ENCODE data around the gene PRR23A.

DNA sequence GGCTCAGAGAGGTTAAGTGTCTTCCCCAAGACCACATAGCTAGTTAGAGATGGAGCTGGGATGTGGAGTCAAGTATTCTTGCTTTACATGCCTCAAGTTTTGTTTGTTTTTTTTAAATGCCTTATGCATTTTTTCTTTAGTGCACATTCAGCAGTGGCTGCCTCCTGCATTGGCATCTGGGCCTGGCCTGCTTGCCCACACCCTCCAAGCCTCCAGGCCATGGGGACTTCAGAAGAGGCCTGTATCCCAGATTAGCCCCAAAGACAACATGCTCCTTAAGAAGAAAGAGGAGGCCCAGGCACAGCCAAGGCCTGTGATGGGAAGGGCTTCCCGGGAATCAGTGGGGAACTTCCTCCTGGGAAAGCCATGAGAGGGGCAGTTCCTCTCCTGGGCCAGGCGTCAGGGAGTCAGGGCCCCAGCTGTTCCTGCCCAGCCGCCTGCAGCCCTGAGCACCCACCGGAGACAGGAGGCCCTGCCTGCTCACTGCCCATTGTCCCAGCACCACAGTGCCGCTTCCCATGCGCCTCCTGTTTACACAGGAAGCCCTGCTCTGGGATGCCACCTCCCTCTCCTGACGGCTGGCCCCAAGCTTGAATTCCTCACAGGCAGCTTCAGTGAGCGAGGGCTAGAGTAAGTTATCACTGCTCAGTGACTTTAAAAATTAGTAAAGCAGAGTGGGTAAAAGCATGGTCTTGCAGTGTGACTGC, 43.1 kb downstream of the PRR23A start:
- TF ChIP-seq POLR2A (IDR thresholded peaks at IDR 0.05): no peak
- TF ChIP-seq, protein P1, sequence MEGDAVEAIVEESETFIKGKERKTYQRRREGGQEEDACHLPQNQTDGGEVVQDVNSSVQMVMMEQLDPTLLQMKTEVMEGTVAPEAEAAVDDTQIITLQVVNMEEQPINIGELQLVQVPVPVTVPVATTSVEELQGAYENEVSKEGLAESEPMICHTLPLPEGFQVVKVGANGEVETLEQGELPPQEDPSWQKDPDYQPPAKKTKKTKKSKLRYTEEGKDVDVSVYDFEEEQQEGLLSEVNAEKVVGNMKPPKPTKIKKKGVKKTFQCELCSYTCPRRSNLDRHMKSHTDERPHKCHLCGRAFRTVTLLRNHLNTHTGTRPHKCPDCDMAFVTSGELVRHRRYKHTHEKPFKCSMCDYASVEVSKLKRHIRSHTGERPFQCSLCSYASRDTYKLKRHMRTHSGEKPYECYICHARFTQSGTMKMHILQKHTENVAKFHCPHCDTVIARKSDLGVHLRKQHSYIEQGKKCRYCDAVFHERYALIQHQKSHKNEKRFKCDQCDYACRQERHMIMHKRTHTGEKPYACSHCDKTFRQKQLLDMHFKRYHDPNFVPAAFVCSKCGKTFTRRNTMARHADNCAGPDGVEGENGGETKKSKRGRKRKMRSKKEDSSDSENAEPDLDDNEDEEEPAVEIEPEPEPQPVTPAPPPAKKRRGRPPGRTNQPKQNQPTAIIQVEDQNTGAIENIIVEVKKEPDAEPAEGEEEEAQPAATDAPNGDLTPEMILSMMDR (IDR thresholded peaks at IDR 0.05): no peak
